A549 (cell line): ENCODE measurements around the gene CWF19L2. TPM values are rescaled to one million over a fixed set of nuclear protein-coding genes. Genes with fewer than 3 reads are reported as not detected.

Experiments used
- ATAC-seq, 2 experiments: fragments of 200-7000 bp in 1 of 2; fragments of >200 bp in 1 of 2; cut with Nextera tagmentation in 1 of 2; cut with Tn5 transposase in 1 of 2; 3 replicates each; pipeline versions ENCODE4 v1.8.0 to v1.9.1; 2018 to 2020; ENCODE audit warnings: mild to moderate bottlenecking in 1 of 2, moderate library complexity in 1 of 2
- CTCF ChIA-PET: fragments of 300-600 bp; sonication (Branson Sonifier 250); formaldehyde crosslinking; extraction: SDS; loops from one replicate; lab custom pipeline; 2021; ENCODE audit warnings: antibody characterized with exemption, inconsistent platforms; lab: Yijun Ruan, JAX
- POLR2A ChIA-PET: fragments of 350-600 bp; formaldehyde crosslinking; extraction: SDS; loops from one replicate; lab custom pipeline; 2021; ENCODE audit warnings: antibody characterized with exemption, inconsistent platforms; lab: Yijun Ruan, JAX
- DNase-seq, 2 experiments: peaks; one replicate each; pipeline versions ENCODE4 v3.0.0 to v3.0.0-alpha.2; 2011 to 2016; ENCODE audit warnings: low read depth in 1 of 2, low spot score in 1 of 2
- FAIRE-seq: peaks from 2 replicates; lab custom pipeline; 2011; peaks lifted over from hg19 to GRCh38; lab: Jason Lieb, UNC
- H3K27ac ChIP-seq, 2 experiments: fragments of >200 bp; sonication (Bioruptor Twin); formaldehyde crosslinking; 3 replicates each; pipeline ENCODE4 v1.5.1; 2016 to 2017
- H3K4me1 ChIP-seq: fragments of >200 bp; sonication (Bioruptor Twin); formaldehyde crosslinking; 3 replicates; pipeline ENCODE4 v1.6.1; 2016
- H3K4me2 ChIP-seq: fragments of >200 bp; sonication (Bioruptor Twin); formaldehyde crosslinking; 3 replicates; pipeline ENCODE4 v1.6.1; 2016
- H3K4me3 ChIP-seq: fragments of >200 bp; sonication (Bioruptor Twin); formaldehyde crosslinking; 3 replicates; pipeline ENCODE4 v1.5.1; 2016
- H3K9me3 ChIP-seq: fragments of >200 bp; sonication (Bioruptor Twin); formaldehyde crosslinking; 3 replicates; pipeline ENCODE4 v1.6.1; 2016
- CBX2 ChIP-seq: fragments of 200-600 bp; sonication (generic); IDR thresholded peaks from 2 replicates; pipeline ENCODE4 v1.6.1; 2016; ENCODE audit warnings: low read depth, mild to moderate bottlenecking, borderline replicate concordance
- CHD2 ChIP-seq: fragments of 150-350 bp; IDR thresholded peaks from 2 replicates; pipeline ENCODE4 v1.6.1; 2014; ENCODE audit warnings: low read length; ENCODE audit not compliant: partially characterized antibody
- CHD4 ChIP-seq: fragments of 200-600 bp; sonication (generic); IDR thresholded peaks from 2 replicates; pipeline ENCODE4 v1.6.1; 2016; ENCODE audit warnings: antibody characterized with exemption, mild to moderate bottlenecking, borderline replicate concordance
- EHMT2 ChIP-seq: fragments of 200-600 bp; sonication (generic); IDR thresholded peaks from 2 replicates; pipeline ENCODE4 v1.6.1; 2016; ENCODE audit warnings: antibody characterized with exemption, low read depth, mild to moderate bottlenecking, moderate library complexity
- ESRRA ChIP-seq: fragments of 150-350 bp; IDR thresholded peaks from 2 replicates; pipeline ENCODE4 v1.6.1; 2014; ENCODE audit warnings: mild to moderate bottlenecking, low read length, borderline replicate concordance
- FOXS1 ChIP-seq: fragments of 250-450 bp; sonication (Bioruptor Pico); IDR thresholded peaks from 2 replicates; pipeline ENCODE4 v1.5.0; 2020; ENCODE audit warnings: mild to moderate bottlenecking, moderate library complexity
- HDAC2 ChIP-seq: fragments of 200-600 bp; sonication (generic); IDR thresholded peaks from 2 replicates; pipeline ENCODE4 v1.6.1; 2016
- JUN ChIP-seq, 2 experiments: fragments of >200 bp; sonication (Bioruptor Twin); formaldehyde crosslinking; IDR thresholded peaks; 2 replicates in 1 of 2; 3 replicates in 1 of 2; pipeline ENCODE4 v1.6.1; 2016 to 2017
- JUNB ChIP-seq: fragments of >200 bp; sonication (Bioruptor Twin); formaldehyde crosslinking; IDR thresholded peaks from 2 replicates; pipeline ENCODE4 v1.6.1; 2016
- KDM1A ChIP-seq: fragments of 200-600 bp; sonication (generic); IDR thresholded peaks from 2 replicates; pipeline ENCODE4 v1.6.1; 2016; ENCODE audit warnings: low read depth, mild to moderate bottlenecking
- MAZ ChIP-seq: fragments of 150-350 bp; IDR thresholded peaks from 2 replicates; pipeline ENCODE4 v1.6.1; 2014; ENCODE audit warnings: antibody characterized with exemption, low read depth, low read length, borderline replicate concordance
- NR3C1 ChIP-seq: fragments of >200 bp; sonication (Bioruptor Twin); formaldehyde crosslinking; IDR thresholded peaks from 3 replicates; pipeline ENCODE4 v1.6.1; 2017
- PBX3 ChIP-seq: IDR thresholded peaks from 2 replicates; pipeline ENCODE4 v1.6.1; 2012
- RARB ChIP-seq: fragments of 250-450 bp; sonication (Bioruptor Pico); IDR thresholded peaks from 2 replicates; pipeline ENCODE4 v1.8.0; 2021; ENCODE audit warnings: mild to moderate bottlenecking, moderate library complexity
- RCOR1 ChIP-seq: fragments of 150-350 bp; IDR thresholded peaks from 2 replicates; pipeline ENCODE4 v1.6.1; 2014; ENCODE audit warnings: antibody characterized with exemption, low read length, low read depth
- RFX5 ChIP-seq: fragments of 450-650 bp; IDR thresholded peaks from 2 replicates; pipeline ENCODE4 v1.7.1; 2014; ENCODE audit warnings: antibody characterized with exemption, mild to moderate bottlenecking, moderate library complexity
- RNF2 ChIP-seq: fragments of 200-600 bp; sonication (generic); IDR thresholded peaks from 2 replicates; pipeline ENCODE4 v1.6.1; 2016; ENCODE audit warnings: low read depth, mild to moderate bottlenecking, antibody characterized with exemption, moderate library complexity, borderline replicate concordance
- SREBF2 ChIP-seq: fragments of 450-650 bp; IDR thresholded peaks from 2 replicates; pipeline ENCODE4 v1.6.1; 2014; ENCODE audit warnings: mild to moderate bottlenecking, moderate library complexity
- TFCP2L1 ChIP-seq: fragments of 250-450 bp; sonication (Bioruptor Pico); IDR thresholded peaks from 2 replicates; pipeline ENCODE4 v1.5.0; 2021; ENCODE audit warnings: mild to moderate bottlenecking
- TP53 ChIP-seq: fragments of 250-450 bp; sonication (Bioruptor Pico); IDR thresholded peaks from 2 replicates; pipeline ENCODE4 v1.5.0; 2021; ENCODE audit warnings: mild to moderate bottlenecking, moderate library complexity
- USF2 ChIP-seq: fragments of 450-650 bp; IDR thresholded peaks from 2 replicates; pipeline ENCODE4 v1.6.1; 2014; ENCODE audit warnings: antibody characterized with exemption
- ZC3H11A ChIP-seq: fragments of 450-650 bp; IDR thresholded peaks from 2 replicates; pipeline ENCODE4 v1.6.1; 2014; ENCODE audit warnings: antibody characterized with exemption, mild to moderate bottlenecking
- ZFP36 ChIP-seq: fragments of 450-650 bp; IDR thresholded peaks from 2 replicates; pipeline ENCODE4 v1.6.1; 2014; ENCODE audit warnings: borderline replicate concordance; ENCODE audit not compliant: partially characterized antibody
- WGBS: methylation state at CpG from one replicate; pipeline ENCODE4 v1.1.6; 2017; ENCODE audit errors: missing lambda C conversion rate; 5-methylcytosine and 5-hydroxymethylcytosine counted together
- polyA plus RNA-seq, 4 experiments: library from polyadenylated mRNA; depleted of rRNA in 3 of 4; stranded (reverse); fragments of >200 nt; fragmentation: RNase III in 1 of 4; extraction: RNeasy Plus Mini Kit Qiagen cat#74134 plus additional on column Dnase treatment in 1 of 4; gene quantifications; 2 replicates in 3 of 4; 3 replicates in 1 of 4; pipeline ENCODE4 v1.2.3, GENCODE V29; 2011 to 2017
- TF ChIP-seq, protein P1 (sequence below): fragments of >200 bp; sonication (Bioruptor Twin); formaldehyde crosslinking; IDR thresholded peaks from 3 replicates; pipeline ENCODE4 v1.5.1; 2016
- TF ChIP-seq, protein P2 (sequence below): fragments of >200 bp; sonication (Bioruptor Twin); formaldehyde crosslinking; IDR thresholded peaks from 2 replicates; pipeline ENCODE4 v1.6.1; 2016
- TF ChIP-seq, protein P3 (sequence below): IDR thresholded peaks from 2 replicates; pipeline ENCODE4 v1.6.1; 2012; ENCODE audit warnings: low read depth, borderline replicate concordance
- TF ChIP-seq, protein P4 (sequence below): fragments of 200-600 bp; sonication (generic); IDR thresholded peaks from 2 replicates; pipeline ENCODE4 v1.6.1; 2016; ENCODE audit warnings: antibody characterized with exemption, mild to moderate bottlenecking, moderate library complexity

The CWF19L2 gene
- polyA plus RNA-seq, 2 of the 4 experiments (the other 2 are of a cell fraction): 5.4 to 5.8 TPM

- FAIRE-seq (no peak), DNase-seq (no peak), ATAC-seq (no peak)
- POLR2A ChIA-PET: no interaction called here
- WGBS: 55% methylated on average over 3 of the region's 3 CpGs
- H3K9me3 ChIP-seq: no peaks in the 10 kb centered on the region
- no peaks in the 10 kb centered on the region for H3K4me1 ChIP-seq
- TF ChIP-seq RCOR1 (no peak), KDM1A (no peak), USF2 (no peak), FOXS1 (no peak), TP53 (CRISPR knock-in tag) (no peak), ZC3H11A (no peak)
- TF ChIP-seq, protein P1, sequence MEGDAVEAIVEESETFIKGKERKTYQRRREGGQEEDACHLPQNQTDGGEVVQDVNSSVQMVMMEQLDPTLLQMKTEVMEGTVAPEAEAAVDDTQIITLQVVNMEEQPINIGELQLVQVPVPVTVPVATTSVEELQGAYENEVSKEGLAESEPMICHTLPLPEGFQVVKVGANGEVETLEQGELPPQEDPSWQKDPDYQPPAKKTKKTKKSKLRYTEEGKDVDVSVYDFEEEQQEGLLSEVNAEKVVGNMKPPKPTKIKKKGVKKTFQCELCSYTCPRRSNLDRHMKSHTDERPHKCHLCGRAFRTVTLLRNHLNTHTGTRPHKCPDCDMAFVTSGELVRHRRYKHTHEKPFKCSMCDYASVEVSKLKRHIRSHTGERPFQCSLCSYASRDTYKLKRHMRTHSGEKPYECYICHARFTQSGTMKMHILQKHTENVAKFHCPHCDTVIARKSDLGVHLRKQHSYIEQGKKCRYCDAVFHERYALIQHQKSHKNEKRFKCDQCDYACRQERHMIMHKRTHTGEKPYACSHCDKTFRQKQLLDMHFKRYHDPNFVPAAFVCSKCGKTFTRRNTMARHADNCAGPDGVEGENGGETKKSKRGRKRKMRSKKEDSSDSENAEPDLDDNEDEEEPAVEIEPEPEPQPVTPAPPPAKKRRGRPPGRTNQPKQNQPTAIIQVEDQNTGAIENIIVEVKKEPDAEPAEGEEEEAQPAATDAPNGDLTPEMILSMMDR: no peak
- H3K4me3 ChIP-seq: no peak overlapping the region
- H3K4me2 ChIP-seq: no peak overlapping the region
- CTCF ChIA-PET: no interaction called here
- H3K27ac ChIP-seq: no peak overlapping the region
These were observed 20.2 kb upstream of the CWF19L2 start for GRCh38 chr11:107477820-107478219.

GRCh38 chr11:107473792-107474191 is 16.2 kb upstream of the CWF19L2 start:
- no peak overlapping the region for H3K27ac ChIP-seq
- no peak for TF ChIP-seq CHD4
- no peak for TF ChIP-seq PBX3
- no peak for TF ChIP-seq CHD2
- TF ChIP-seq SREBF2: no peak
- TF ChIP-seq RARB: no peak
- no peak for TF ChIP-seq ESRRA
- no peak for TF ChIP-seq ZFP36
- TF ChIP-seq RFX5: no peak
- TF ChIP-seq TP53 (CRISPR knock-in tag): no peak
- TF ChIP-seq EHMT2: no peak
- no peak for TF ChIP-seq USF2
- TF ChIP-seq ZC3H11A: no peak
- TF ChIP-seq, protein P2, sequence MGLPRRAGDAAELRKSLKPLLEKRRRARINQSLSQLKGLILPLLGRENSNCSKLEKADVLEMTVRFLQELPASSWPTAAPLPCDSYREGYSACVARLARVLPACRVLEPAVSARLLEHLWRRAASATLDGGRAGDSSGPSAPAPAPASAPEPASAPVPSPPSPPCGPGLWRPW: no peak
- no peak for TF ChIP-seq CBX2
- TF ChIP-seq MAZ: no peak
- no peak overlapping the region for H3K4me3 ChIP-seq
- ChIA-PET CTCF (no interaction called here), POLR2A (no interaction called here)
- FAIRE-seq (no peak), ATAC-seq (no peak), DNase-seq (no peak)
- no peaks in the 10 kb centered on the region for H3K9me3 ChIP-seq
- H3K4me1 ChIP-seq: no peaks in the 10 kb centered on the region
- WGBS: 59% methylated on average over 3 of the region's 3 CpGs
- H3K4me2 ChIP-seq: no peak overlapping the region

DNA sequence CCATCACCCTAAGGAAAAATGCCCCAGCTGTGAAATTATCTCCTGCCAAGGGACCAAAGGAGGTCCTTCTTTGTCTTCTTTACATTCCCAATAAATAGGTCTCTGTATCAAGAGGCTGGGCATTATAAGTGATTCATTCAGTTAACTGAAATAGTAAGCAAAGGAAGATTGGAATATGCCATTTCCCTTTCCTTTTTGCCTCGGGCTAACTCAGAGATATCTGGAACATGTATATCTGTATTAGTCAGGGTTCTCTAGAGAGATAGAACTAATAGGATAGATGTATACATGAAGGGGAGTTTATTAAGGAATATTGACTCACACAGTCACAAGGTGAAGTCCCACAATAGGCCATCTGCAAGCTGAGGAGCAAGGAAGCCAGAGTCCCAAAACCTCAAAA is 15.3 kb upstream of the CWF19L2 start:
- H3K27ac ChIP-seq: no peak overlapping the region
- no peaks in the 10 kb centered on the region for H3K4me1 ChIP-seq
- ChIA-PET CTCF (no interaction called here), POLR2A (no interaction called here)
- WGBS: 0% methylated on average over 1 of the region's 1 CpG
- DNase-seq (no peak), FAIRE-seq (no peak), ATAC-seq (no peak)
- H3K4me2 ChIP-seq: no peak overlapping the region
- no peaks in the 10 kb centered on the region for H3K9me3 ChIP-seq
- H3K4me3 ChIP-seq: no peak overlapping the region
- TF ChIP-seq KDM1A: no peak
- TF ChIP-seq, protein P3, sequence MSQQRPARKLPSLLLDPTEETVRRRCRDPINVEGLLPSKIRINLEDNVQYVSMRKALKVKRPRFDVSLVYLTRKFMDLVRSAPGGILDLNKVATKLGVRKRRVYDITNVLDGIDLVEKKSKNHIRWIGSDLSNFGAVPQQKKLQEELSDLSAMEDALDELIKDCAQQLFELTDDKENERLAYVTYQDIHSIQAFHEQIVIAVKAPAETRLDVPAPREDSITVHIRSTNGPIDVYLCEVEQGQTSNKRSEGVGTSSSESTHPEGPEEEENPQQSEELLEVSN: no peak
- no peak for TF ChIP-seq CHD4
- TF ChIP-seq JUN (IDR thresholded peaks at IDR 0.05): no peak
- no peak for TF ChIP-seq NR3C1
- TF ChIP-seq CBX2: no peak
- no peak for TF ChIP-seq HDAC2
- TF ChIP-seq JUNB: no peak
- TF ChIP-seq TFCP2L1 (CRISPR knock-in tag): no peak
- TF ChIP-seq, protein P4, sequence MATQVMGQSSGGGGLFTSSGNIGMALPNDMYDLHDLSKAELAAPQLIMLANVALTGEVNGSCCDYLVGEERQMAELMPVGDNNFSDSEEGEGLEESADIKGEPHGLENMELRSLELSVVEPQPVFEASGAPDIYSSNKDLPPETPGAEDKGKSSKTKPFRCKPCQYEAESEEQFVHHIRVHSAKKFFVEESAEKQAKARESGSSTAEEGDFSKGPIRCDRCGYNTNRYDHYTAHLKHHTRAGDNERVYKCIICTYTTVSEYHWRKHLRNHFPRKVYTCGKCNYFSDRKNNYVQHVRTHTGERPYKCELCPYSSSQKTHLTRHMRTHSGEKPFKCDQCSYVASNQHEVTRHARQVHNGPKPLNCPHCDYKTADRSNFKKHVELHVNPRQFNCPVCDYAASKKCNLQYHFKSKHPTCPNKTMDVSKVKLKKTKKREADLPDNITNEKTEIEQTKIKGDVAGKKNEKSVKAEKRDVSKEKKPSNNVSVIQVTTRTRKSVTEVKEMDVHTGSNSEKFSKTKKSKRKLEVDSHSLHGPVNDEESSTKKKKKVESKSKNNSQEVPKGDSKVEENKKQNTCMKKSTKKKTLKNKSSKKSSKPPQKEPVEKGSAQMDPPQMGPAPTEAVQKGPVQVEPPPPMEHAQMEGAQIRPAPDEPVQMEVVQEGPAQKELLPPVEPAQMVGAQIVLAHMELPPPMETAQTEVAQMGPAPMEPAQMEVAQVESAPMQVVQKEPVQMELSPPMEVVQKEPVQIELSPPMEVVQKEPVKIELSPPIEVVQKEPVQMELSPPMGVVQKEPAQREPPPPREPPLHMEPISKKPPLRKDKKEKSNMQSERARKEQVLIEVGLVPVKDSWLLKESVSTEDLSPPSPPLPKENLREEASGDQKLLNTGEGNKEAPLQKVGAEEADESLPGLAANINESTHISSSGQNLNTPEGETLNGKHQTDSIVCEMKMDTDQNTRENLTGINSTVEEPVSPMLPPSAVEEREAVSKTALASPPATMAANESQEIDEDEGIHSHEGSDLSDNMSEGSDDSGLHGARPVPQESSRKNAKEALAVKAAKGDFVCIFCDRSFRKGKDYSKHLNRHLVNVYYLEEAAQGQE: no peak
- no peak for TF ChIP-seq RNF2
